BJ (cell line): ENCODE results near the gene RHEB. TPM values are rescaled to one million over a fixed set of nuclear protein-coding genes. Genes with fewer than 3 reads are reported as not detected.

Source experiments
- CTCF ChIA-PET: fragments of 350-600 bp; formaldehyde crosslinking; extraction: SDS; loops from one replicate; lab custom pipeline; 2021; ENCODE audit warnings: antibody characterized with exemption, inconsistent platforms; lab: Yijun Ruan, JAX
- POLR2A ChIA-PET: fragments of 300-600 bp; sonication (Branson Sonifier 250); formaldehyde crosslinking; extraction: SDS; loops from one replicate; lab custom pipeline; 2021; ENCODE audit warnings: antibody characterized with exemption; lab: Charles Lee
- DNase-seq: peaks from one replicate; pipeline ENCODE4 v3.0.0-alpha.2; 2011; ENCODE audit warnings: low read depth
- H3K27me3 ChIP-seq: 2 replicates; pipeline ENCODE4 v1.6.0; 2011; ENCODE audit warnings: low read length; ENCODE audit not compliant: control insufficient read depth, insufficient read depth
- H3K36me3 ChIP-seq: 2 replicates; pipeline ENCODE4 v1.5.1; 2011; ENCODE audit warnings: low read length; ENCODE audit not compliant: control insufficient read depth, insufficient read depth
- H3K4me3 ChIP-seq: 2 replicates; pipeline ENCODE4 v1.5.1; 2011; ENCODE audit warnings: low read depth, mild to moderate bottlenecking, control low read depth, low read length
- polyA plus RNA-seq: library from polyadenylated mRNA; depleted of rRNA; stranded (reverse); fragments of >200 nt; gene quantifications from 2 replicates; pipeline ENCODE4 v1.2.3, GENCODE V29; 2011
- TF ChIP-seq, protein P1 (sequence below): IDR thresholded peaks from 2 replicates; pipeline ENCODE4 v1.5.1; 2011; ENCODE audit warnings: low read depth, mild to moderate bottlenecking, control low read depth, inconsistent platforms, low read length, moderate library complexity; ENCODE audit not compliant: insufficient read depth

Gene RHEB
- polyA plus RNA-seq, 1 experiment = 45.4 TPM

DNA sequence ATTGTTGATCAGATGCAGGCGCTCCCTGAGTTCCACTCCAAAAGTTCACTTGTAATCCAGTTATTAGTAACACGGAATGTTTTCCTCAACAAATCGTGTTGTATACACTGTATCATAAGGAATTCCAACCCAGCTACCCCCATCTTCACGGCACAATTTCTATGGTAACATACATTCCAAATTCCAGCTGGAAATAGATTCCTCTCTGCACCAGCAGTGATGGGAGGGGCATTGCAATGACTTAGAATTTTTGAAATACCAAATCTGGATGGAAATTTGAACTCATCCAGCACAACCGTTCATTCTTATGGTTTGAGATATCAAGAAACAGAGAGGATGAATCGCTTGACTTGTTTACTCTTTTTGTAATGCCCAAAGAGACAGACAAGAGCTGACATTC, 38.9 kb upstream of the RHEB start:
- TF ChIP-seq, protein P1, sequence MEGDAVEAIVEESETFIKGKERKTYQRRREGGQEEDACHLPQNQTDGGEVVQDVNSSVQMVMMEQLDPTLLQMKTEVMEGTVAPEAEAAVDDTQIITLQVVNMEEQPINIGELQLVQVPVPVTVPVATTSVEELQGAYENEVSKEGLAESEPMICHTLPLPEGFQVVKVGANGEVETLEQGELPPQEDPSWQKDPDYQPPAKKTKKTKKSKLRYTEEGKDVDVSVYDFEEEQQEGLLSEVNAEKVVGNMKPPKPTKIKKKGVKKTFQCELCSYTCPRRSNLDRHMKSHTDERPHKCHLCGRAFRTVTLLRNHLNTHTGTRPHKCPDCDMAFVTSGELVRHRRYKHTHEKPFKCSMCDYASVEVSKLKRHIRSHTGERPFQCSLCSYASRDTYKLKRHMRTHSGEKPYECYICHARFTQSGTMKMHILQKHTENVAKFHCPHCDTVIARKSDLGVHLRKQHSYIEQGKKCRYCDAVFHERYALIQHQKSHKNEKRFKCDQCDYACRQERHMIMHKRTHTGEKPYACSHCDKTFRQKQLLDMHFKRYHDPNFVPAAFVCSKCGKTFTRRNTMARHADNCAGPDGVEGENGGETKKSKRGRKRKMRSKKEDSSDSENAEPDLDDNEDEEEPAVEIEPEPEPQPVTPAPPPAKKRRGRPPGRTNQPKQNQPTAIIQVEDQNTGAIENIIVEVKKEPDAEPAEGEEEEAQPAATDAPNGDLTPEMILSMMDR = no peak

DNA sequence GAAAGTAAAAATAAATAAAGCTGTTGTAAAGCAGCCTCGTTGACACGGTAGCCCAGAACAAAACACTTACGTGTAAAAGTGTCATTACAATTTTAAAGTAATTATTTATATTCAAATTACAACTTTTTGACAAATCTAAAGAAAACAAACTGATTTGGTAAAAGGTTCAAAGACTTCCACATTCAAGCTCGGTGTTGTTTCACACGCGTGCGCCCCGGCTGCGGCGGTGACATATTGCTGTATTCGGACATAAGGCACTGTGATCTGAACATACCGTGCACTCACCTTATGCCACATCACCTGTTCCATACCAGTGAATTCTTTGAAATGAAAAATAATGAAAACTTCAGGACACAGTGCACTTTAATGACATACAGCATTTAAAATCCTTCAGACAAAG, 36.9 kb upstream of the RHEB start:
- POLR2A ChIA-PET = no interaction called here
- Histone ChIP-seq H3K36me3 (peaks cover 4% of the 10 kb centered on the region), H3K4me3 (no peak overlapping the region), H3K27me3 (no peaks in the 10 kb centered on the region)
- CTCF ChIA-PET = no interaction called here
- TF ChIP-seq, protein P1 = no peak
- no peak for DNase-seq

More for the DNA sequence above, 38.9 kb upstream of the RHEB start:
- Histone ChIP-seq H3K27me3 (no peaks in the 10 kb centered on the region), H3K36me3 (peaks cover 4% of the 10 kb centered on the region), H3K4me3 (no peak overlapping the region)
- POLR2A ChIA-PET = interaction anchor here (0.5 kb wide), 1 partner anchor 54 kb away, joined by 10 read pairs; no protein-coding TSS in a partner anchor
- CTCF ChIA-PET = interaction anchor here (0.9 to 1.0 kb wide), 2 partner anchors 74 to 201 kb away, joined by 3 read pairs; no protein-coding TSS in a partner anchor
- no peak for DNase-seq

DNA sequence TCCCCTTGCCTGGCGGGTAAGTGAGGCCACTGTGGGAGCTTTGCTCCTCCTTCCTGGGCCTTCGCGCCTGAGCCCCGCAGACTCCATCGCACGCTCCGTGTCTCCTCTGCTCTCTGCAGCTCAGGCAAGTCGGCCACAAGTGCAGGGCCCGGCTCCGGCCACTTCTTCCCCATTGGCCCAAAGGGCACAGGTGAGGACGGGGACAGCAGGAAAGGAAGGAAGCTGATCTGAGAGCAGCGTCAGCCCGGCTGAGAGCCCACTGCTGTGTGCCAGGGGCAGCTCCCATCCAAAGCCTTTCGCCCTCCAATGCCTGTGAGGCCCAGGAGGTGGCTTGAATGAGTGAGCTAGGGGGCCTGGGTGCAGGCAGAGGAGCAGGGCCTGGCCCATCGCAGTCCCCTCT, 33.7 kb upstream of the RHEB start:
- TF ChIP-seq, protein P1 = no peak
- no peak overlapping the region for H3K4me3 ChIP-seq
- H3K27me3 ChIP-seq = peaks cover 2% of the 10 kb centered on the region; the same call in 1 of the 2 replicates
- POLR2A ChIA-PET = no interaction called here
- H3K36me3 ChIP-seq = no peaks in the 10 kb centered on the region; the same call in 1 of the 2 replicates
- CTCF ChIA-PET = interaction anchor here (1.1 kb wide), 1 partner anchor 205 kb away, joined by 3 read pairs; no protein-coding TSS in a partner anchor
- no peak for DNase-seq

DNA sequence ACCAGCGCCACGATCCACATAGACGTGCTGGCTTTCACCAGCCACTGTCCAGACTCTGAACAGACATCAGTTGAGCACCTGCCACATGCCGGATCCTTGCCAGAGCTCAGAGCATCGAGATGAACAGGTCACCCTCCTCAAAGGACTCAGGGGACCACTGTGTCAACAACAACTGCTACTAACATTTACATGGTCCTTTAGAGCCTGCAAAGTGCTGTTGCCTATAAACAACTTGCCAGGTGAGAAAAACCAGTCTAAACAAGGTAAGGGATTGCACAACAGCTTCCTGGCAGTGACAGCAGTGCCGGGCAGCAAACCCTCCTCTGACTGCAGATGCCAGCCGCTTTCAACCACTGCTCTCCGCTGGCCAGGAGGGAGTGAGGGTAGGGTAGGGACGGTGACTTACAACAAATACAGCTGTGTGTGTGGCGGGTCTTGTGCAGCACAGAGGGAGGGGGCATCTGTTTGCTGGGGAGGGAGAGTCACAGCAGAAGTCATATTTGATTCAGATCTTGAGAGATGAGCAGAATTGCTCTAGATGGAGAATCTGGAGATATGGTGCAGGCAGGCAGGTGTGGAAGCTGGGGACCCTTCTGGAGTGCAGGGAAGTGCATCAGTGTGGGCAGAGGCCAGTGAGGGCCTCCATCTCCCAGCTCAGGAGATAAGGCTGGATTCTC, 32.8 kb upstream of the RHEB start:
- no peak for DNase-seq
- TF ChIP-seq, protein P1 = no peak
- CTCF ChIA-PET = interaction anchor here (1.1 kb wide), 1 partner anchor 206 kb away, joined by 3 read pairs; no protein-coding TSS in a partner anchor
- POLR2A ChIA-PET = no interaction called here
- no peak overlapping the region for H3K4me3 ChIP-seq
- H3K27me3 ChIP-seq = peaks cover 4% of the 10 kb centered on the region; the same call in 1 of the 2 replicates
- H3K36me3 ChIP-seq = no peaks in the 10 kb centered on the region; the same call in 1 of the 2 replicates

DNA sequence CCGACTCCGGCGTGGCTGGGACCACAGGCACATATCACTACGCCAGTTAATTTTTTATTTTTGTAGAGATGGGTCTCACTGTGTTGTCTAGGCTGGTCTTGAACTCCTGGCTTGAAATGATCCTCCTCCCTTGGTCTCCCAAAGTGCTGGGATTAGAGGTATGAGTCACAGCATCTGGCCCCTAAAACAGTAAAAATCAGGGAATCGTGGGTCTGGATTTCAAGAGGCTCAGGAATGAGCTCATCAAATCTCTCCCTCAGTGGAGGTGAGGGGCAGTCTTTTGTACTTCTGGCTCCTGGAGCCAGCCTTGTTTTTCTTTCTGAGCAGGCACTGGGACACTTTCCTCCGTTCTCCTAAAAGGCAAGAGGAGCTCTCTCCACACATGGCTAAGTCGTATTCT, 32.1 kb upstream of the RHEB start:
- ChIA-PET POLR2A (no interaction called here), CTCF (no interaction called here)
- H3K36me3 ChIP-seq = no peaks in the 10 kb centered on the region
- DNase-seq = no peak
- no peak overlapping the region for H3K4me3 ChIP-seq
- TF ChIP-seq, protein P1 = no peak
- H3K27me3 ChIP-seq = peaks cover 4% of the 10 kb centered on the region; the same call in 1 of the 2 replicates
